H1 (cell line): ENCODE results near the gene PRKG2. TPM values are rescaled to one million over a fixed set of nuclear protein-coding genes. Genes with fewer than 3 reads are reported as not detected.

ENCODE experiments used
- CTCF ChIA-PET: fragments of 300-600 bp; sonication (Branson Sonifier 250); formaldehyde crosslinking; loops from one replicate; lab custom pipeline; 2021; ENCODE audit not compliant: partially characterized antibody; lab: Charles Lee
- POLR2A ChIA-PET: fragments of 300-600 bp; sonication (Branson Sonifier 250); formaldehyde crosslinking; loops from one replicate; lab custom pipeline; 2021; ENCODE audit warnings: inconsistent platforms; ENCODE audit not compliant: partially characterized antibody; lab: Charles Lee
- DNase-seq, 2 experiments: peaks; one replicate each; pipeline versions ENCODE4 v3.0.0 to v3.0.0-alpha.2; 2010 to 2022; ENCODE audit warnings: low spot score in 2 of 2, low read depth in 1 of 2, mixed read lengths in 1 of 2
- FAIRE-seq: peaks from 2 replicates; lab custom pipeline; 2011; peaks lifted over from hg19 to GRCh38; lab: Jason Lieb, UNC
- H2AFZ ChIP-seq: 2 replicates; pipeline ENCODE4 v1.8.1; 2012; ENCODE audit warnings: low read length, inconsistent platforms
- H2AK5ac ChIP-seq: 2 replicates; pipeline ENCODE4 v1.6.1; 2013; ENCODE audit warnings: low read depth, low read length
- H2BK120ac ChIP-seq: replicated peaks from 2 replicates; pipeline ENCODE3; 2013; ENCODE audit warnings: low read depth, low read length, inconsistent platforms
- H2BK12ac ChIP-seq: 2 replicates; pipeline ENCODE4 v1.6.1; 2013; ENCODE audit warnings: low read depth, low read length
- H2BK15ac ChIP-seq: 2 replicates; pipeline ENCODE4 v1.6.1; 2013; ENCODE audit warnings: low read length
- H2BK20ac ChIP-seq: 2 replicates; pipeline ENCODE4 v1.6.1; 2013; ENCODE audit warnings: low read length
- H2BK5ac ChIP-seq: 2 replicates; pipeline ENCODE4 v1.6.1; 2013; ENCODE audit warnings: low read depth, low read length
- H3K14ac ChIP-seq: 2 replicates; pipeline ENCODE4 v1.6.1; 2013; ENCODE audit warnings: inconsistent platforms; ENCODE audit not compliant: insufficient read length
- H3K18ac ChIP-seq: 2 replicates; pipeline ENCODE4 v1.6.1; 2013; ENCODE audit warnings: low read length; ENCODE audit errors: extremely low read depth
- H3K23ac ChIP-seq: 2 replicates; pipeline ENCODE4 v1.6.1; 2013; ENCODE audit warnings: inconsistent platforms; ENCODE audit not compliant: insufficient read length
- H3K23me2 ChIP-seq: 2 replicates; pipeline ENCODE4 v1.6.1; 2013; ENCODE audit warnings: low read depth, low read length
- H3K27ac ChIP-seq: 2 replicates; pipeline ENCODE4 v1.6.1; 2011; ENCODE audit warnings: low read depth, low read length, inconsistent platforms
- H3K27me3 ChIP-seq, 4 experiments: replicated peaks in 1 of 4; 1 replicate in 1 of 4; 2 replicates in 3 of 4; pipeline versions ENCODE4 v1.6.1 to v1.8.1; 2011 to 2013; ENCODE audit warnings: low read length in 3 of 4, mild to moderate bottlenecking in 3 of 4, inconsistent platforms in 2 of 4, mixed read lengths in 2 of 4, moderate library complexity in 1 of 4; ENCODE audit not compliant: control insufficient read depth in 3 of 4, insufficient read depth in 3 of 4; ENCODE audit errors: extremely low read depth in 1 of 4
- H3K36me3 ChIP-seq, 4 experiments: 2 replicates each; pipeline versions ENCODE4 v1.6.1 to v1.8.1; 2011 to 2013; ENCODE audit warnings: mild to moderate bottlenecking in 4 of 4, low read length in 3 of 4, moderate library complexity in 2 of 4, control low read depth in 1 of 4, inconsistent platforms in 1 of 4; ENCODE audit not compliant: insufficient read depth in 4 of 4, control insufficient read depth in 2 of 4
- H3K4ac ChIP-seq: replicated peaks from 2 replicates; pipeline ENCODE3; 2013; ENCODE audit warnings: low read length, low read depth, mixed read lengths, inconsistent platforms; ENCODE audit not compliant: insufficient read length
- H3K4me1 ChIP-seq, 4 experiments: replicated peaks in 1 of 4; 1 replicate in 1 of 4; 2 replicates in 3 of 4; pipeline versions ENCODE4 v1.6.1 to v1.8.1; 2011 to 2013; ENCODE audit warnings: low read length in 3 of 4, inconsistent platforms in 2 of 4, mixed read lengths in 1 of 4; ENCODE audit not compliant: insufficient read depth in 4 of 4, control insufficient read depth in 3 of 4
- H3K4me2 ChIP-seq, 2 experiments: 2 replicates each; pipeline versions ENCODE4 v1.6.1 to v1.8.1; 2011 to 2013; ENCODE audit warnings: low read depth in 2 of 2, low read length in 2 of 2, control low read depth in 1 of 2, inconsistent platforms in 1 of 2, mild to moderate bottlenecking in 1 of 2; ENCODE audit not compliant: insufficient read depth in 1 of 2
- H3K4me3 ChIP-seq, 4 experiments: fragments of 200-600, 300-600 bp in 1 of 4; sonication (generic), shearing (Covaris generic), sonication (Bioruptor Twin) in 1 of 4; 2 replicates each; pipeline versions ENCODE4 v1.5.1 to v1.8.1; 2011 to 2016; ENCODE audit warnings: low read length in 4 of 4, low read depth in 3 of 4, control low read depth in 2 of 4, inconsistent platforms in 2 of 4, mild to moderate bottlenecking in 2 of 4, mixed read lengths in 1 of 4, moderate library complexity in 1 of 4; ENCODE audit not compliant: insufficient read depth in 2 of 4; ENCODE audit errors: extremely low read depth in 1 of 4
- H3K56ac ChIP-seq: replicated peaks from 2 replicates; pipeline ENCODE3; 2013; ENCODE audit warnings: low read depth, mild to moderate bottlenecking, mixed read lengths, low read length, inconsistent platforms; ENCODE audit not compliant: insufficient read length
- H3K79me1 ChIP-seq: 2 replicates; pipeline ENCODE4 v1.6.1; 2013; ENCODE audit warnings: low read depth, low read length, control low read depth
- H3K79me2 ChIP-seq, 2 experiments: 2 replicates each; pipeline versions ENCODE4 v1.6.1 to v1.8.1; 2012 to 2013; ENCODE audit warnings: low read length in 2 of 2, mild to moderate bottlenecking in 2 of 2, inconsistent platforms in 1 of 2; ENCODE audit not compliant: insufficient read depth in 2 of 2, control insufficient read depth in 1 of 2
- H3K9ac ChIP-seq, 4 experiments: replicated peaks in 1 of 4; 1 replicate in 1 of 4; 2 replicates in 3 of 4; pipeline versions ENCODE4 v1.6.1 to v1.8.1; 2011 to 2013; ENCODE audit warnings: low read depth in 3 of 4, low read length in 3 of 4, control low read depth in 2 of 4, mild to moderate bottlenecking in 2 of 4, moderate library complexity in 2 of 4, inconsistent platforms in 1 of 4; ENCODE audit errors: extremely low read depth in 1 of 4
- H3K9me3 ChIP-seq, 2 experiments: 2 replicates each; pipeline versions ENCODE4 v1.6.1 to v1.8.1; 2012 to 2013; ENCODE audit warnings: mild to moderate bottlenecking in 2 of 2, moderate library complexity in 2 of 2, control low read depth in 1 of 2, inconsistent platforms in 1 of 2, low read depth in 1 of 2, low read length in 1 of 2, mixed read lengths in 1 of 2; ENCODE audit not compliant: insufficient read depth in 2 of 2
- H4K20me1 ChIP-seq, 2 experiments: replicated peaks in 1 of 2; 2 replicates each; pipeline versions ENCODE3 to v1.8.1; 2011 to 2013; ENCODE audit warnings: inconsistent platforms in 2 of 2, low read length in 2 of 2, mild to moderate bottlenecking in 1 of 2; ENCODE audit not compliant: insufficient read depth in 2 of 2, control insufficient read depth in 1 of 2
- H4K5ac ChIP-seq: 2 replicates; pipeline ENCODE4 v1.6.1; 2013; ENCODE audit warnings: low read length, low read depth, mixed read lengths, inconsistent platforms; ENCODE audit not compliant: insufficient read length
- H4K8ac ChIP-seq: 2 replicates; pipeline ENCODE4 v1.8.0; 2013; ENCODE audit warnings: mild to moderate bottlenecking, moderate library complexity, low read length, inconsistent platforms; ENCODE audit not compliant: insufficient read depth; ENCODE audit errors: extremely low read depth
- H4K91ac ChIP-seq: replicated peaks from 2 replicates; pipeline ENCODE3; 2013; ENCODE audit warnings: low read length, mixed read lengths, inconsistent platforms; ENCODE audit not compliant: insufficient read length
- BCL11A ChIP-seq, 2 experiments: IDR thresholded peaks; one replicate each; pipeline ENCODE4 v1.6.1; 2011; ENCODE audit warnings: low read depth in 2 of 2, low read length in 2 of 2, mild to moderate bottlenecking in 2 of 2
- CEBPB ChIP-seq: IDR thresholded peaks from 2 replicates; pipeline ENCODE4 v1.6.1; 2012; ENCODE audit warnings: low read depth, low read length
- CTCF ChIP-seq, 3 experiments: IDR thresholded peaks; 1 replicate in 2 of 3; 2 replicates in 1 of 3; pipeline versions ENCODE4 v1.5.1 to v1.6.1; 2011; ENCODE audit warnings: low read length in 3 of 3, mild to moderate bottlenecking in 3 of 3, inconsistent platforms in 2 of 3, low read depth in 1 of 3, moderate library complexity in 1 of 3; ENCODE audit not compliant: insufficient read depth in 1 of 3; ENCODE audit errors: control extremely low read depth in 1 of 3
- RAD21 ChIP-seq, 2 experiments: IDR thresholded peaks in 1 of 2; conservative IDR thresholded peaks in 1 of 2; 2 replicates each; pipeline ENCODE4 v1.6.1; 2011; ENCODE audit warnings: low read depth in 2 of 2, low read length in 2 of 2, improper control_type of control experiment in 1 of 2, inconsistent platforms in 1 of 2, mild to moderate bottlenecking in 1 of 2, moderate library complexity in 1 of 2
- TAF1 ChIP-seq: IDR thresholded peaks from 2 replicates; pipeline ENCODE4 v1.6.1; 2011; ENCODE audit warnings: mild to moderate bottlenecking, low read depth, low read length
- WGBS, 2 experiments: shearing (Covaris generic) in 1 of 2; methylation state at CpG; one replicate each; pipeline versions ENCODE4 v1.1.6 to v1.1.7; 2013 to 2015; ENCODE audit warnings: low lambda C conversion rate in 2 of 2, mixed read lengths in 2 of 2, inconsistent platforms in 1 of 2, low coverage in 1 of 2, missing lambda C conversion rate in 1 of 2; ENCODE audit not compliant: insufficient replicate concordance in 2 of 2, insufficient coverage in 1 of 2, insufficient read length in 1 of 2; ENCODE audit errors: extremely low coverage in 1 of 2, missing lambda C conversion rate in 1 of 2; 5-methylcytosine and 5-hydroxymethylcytosine counted together
- polyA plus RNA-seq, 7 experiments: library from polyadenylated mRNA; depleted of rRNA in 3 of 7; stranded (reverse) in 5 of 7; unstranded in 2 of 7; fragments of >200 nt in 5 of 7; fragments of 200-250 nt in 2 of 7; gene quantifications; 1 replicate in 5 of 7; 2 replicates in 1 of 7; 4 replicates in 1 of 7; pipeline versions ENCODE4 v1.2.1 to v1.2.3, GENCODE V29; 2011 to 2013; ENCODE audit warnings: missing spikeins in 2 of 7, mixed read lengths in 2 of 7
- total RNA-seq: library from RNA; stranded (reverse); fragmentation: NEBNext Ultra II Directional; extraction: Animal tissue kit (Norgen Biotek cat#: 25700); gene quantifications from 2 replicates; pipeline ENCODE4 v1.2.1, GENCODE V29; 2021

PRKG2 gene
- total and polyA plus RNA-seq, 2 of the 8 experiments (the other 6 are each of a cell fraction or from before 2014, with no cell fraction given) = 0.45 to 1.2 TPM

GRCh38 chr4:81069706-81070331 is 145.2 kb downstream of the PRKG2 start:
- Histone ChIP-seq H3K14ac (no peak overlapping the region), H3K79me1 (no peaks in the 10 kb centered on the region), H2BK120ac (no peak overlapping the region), H3K9ac (no peak overlapping the region), H3K4me3 (no peak overlapping the region), H4K8ac (no peak overlapping the region), H3K56ac (no peak overlapping the region), H4K5ac (no peak overlapping the region), H2BK15ac (no peak overlapping the region), H3K27me3 (no peaks in the 10 kb centered on the region), H3K4me2 (no peak overlapping the region), H2BK12ac (no peak overlapping the region), H2BK5ac (no peak overlapping the region), H3K9me3 (no peaks in the 10 kb centered on the region), H3K23ac (no peak overlapping the region), H3K27ac (no peak overlapping the region), H2BK20ac (no peak overlapping the region), H3K23me2 (peaks cover 2% of the 10 kb centered on the region; the same call in 1 of the 2 replicates), H2AK5ac (no peak overlapping the region), H2AFZ (no peak overlapping the region), H3K79me2 (no peaks in the 10 kb centered on the region), H4K91ac (no peak overlapping the region), H3K4me1 (no peaks in the 10 kb centered on the region), H3K4ac (no peak overlapping the region), H4K20me1 (no peaks in the 10 kb centered on the region), H3K18ac (no peak overlapping the region), H3K36me3 (no peaks in the 10 kb centered on the region)
- WGBS, 2 experiments = 20% methylated on average over 6 of the region's 6 CpGs; no CpG with 5 or more reads in 1 of the 2 experiments
- peak; percentile 87 for FAIRE-seq
- TF ChIP-seq BCL11A (IDR thresholded peaks at IDR 0.05; ENCODE audit: low read depth in 2 of 2, low read length in 2 of 2) (no peak), RAD21 (IDR thresholded peaks at IDR 0.05 in 1 of 2, conservative IDR thresholded peaks at IDR 0.05 in 1 of 2; ENCODE audit: low read depth in 2 of 2, low read length in 2 of 2) (peak; percentile 95 to 96), CTCF (IDR thresholded peaks at IDR 0.05; ENCODE audit: control extremely low read depth in 1 of 3, insufficient read depth in 1 of 3, low read depth in 1 of 3, low read length in 3 of 3) (peak; percentile 23 to 94 (median 92)), TAF1 (no peak), CEBPB (peak; percentile 33)
- peak; percentile 66 to 70 for DNase-seq
- ChIA-PET POLR2A (interaction anchor here (0.6 to 0.9 kb wide), 2 partner anchors 159 to 190 kb away, joined by 3 to 5 read pairs; no protein-coding TSS in a partner anchor), CTCF (interaction anchor here (0.5 to 4.1 kb wide), 29 partner anchors 9 to 716 kb away, joined by 3 to 62 read pairs (median 4); partner anchors contain the start of gene PRKG2)
